Panc1 (cell line): ENCODE measurements around the gene CDH13.

Experiments
- SIN3A ChIP-seq: IDR thresholded peaks from 2 replicates; pipeline ENCODE4 v1.6.1; 2012; ENCODE audit warnings: low read depth, mild to moderate bottlenecking, low read length, moderate library complexity, borderline replicate concordance; ENCODE audit not compliant: insufficient read depth
- TF ChIP-seq, protein P1 (sequence below): fragments of 450-650 bp; IDR thresholded peaks from 2 replicates; pipeline ENCODE4 v1.5.1; 2017; ENCODE audit warnings: mild to moderate bottlenecking
- TF ChIP-seq, protein P2 (sequence below), 2 experiments: IDR thresholded peaks; 2 replicates each; pipeline ENCODE4 v1.6.1; 2011 to 2012; ENCODE audit warnings: low read depth in 2 of 2, control low read depth in 1 of 2, low read length in 1 of 2, mild to moderate bottlenecking in 1 of 2, moderate library complexity in 1 of 2; ENCODE audit not compliant: insufficient read depth in 1 of 2

DNA sequence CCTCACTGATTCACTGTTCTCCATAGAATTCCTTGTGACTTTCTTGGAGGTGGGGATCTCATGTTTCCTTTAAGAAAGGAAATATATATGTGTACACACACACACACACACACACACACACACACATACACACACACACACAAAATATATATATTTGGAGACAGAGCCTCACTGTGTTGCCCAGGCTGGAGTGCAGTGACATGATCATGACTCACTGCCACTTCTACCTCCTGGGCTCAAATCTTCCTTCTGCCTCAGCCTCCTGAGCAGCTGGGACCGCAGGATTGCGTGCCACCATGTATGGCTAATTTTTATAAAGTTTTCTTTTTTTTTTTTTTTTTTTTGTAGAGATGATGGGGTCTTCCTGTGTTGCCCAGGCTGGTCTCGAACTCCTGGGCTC, 45.9 kb downstream of the CDH13 start:
- no peak for TF ChIP-seq SIN3A
- TF ChIP-seq, protein P1, sequence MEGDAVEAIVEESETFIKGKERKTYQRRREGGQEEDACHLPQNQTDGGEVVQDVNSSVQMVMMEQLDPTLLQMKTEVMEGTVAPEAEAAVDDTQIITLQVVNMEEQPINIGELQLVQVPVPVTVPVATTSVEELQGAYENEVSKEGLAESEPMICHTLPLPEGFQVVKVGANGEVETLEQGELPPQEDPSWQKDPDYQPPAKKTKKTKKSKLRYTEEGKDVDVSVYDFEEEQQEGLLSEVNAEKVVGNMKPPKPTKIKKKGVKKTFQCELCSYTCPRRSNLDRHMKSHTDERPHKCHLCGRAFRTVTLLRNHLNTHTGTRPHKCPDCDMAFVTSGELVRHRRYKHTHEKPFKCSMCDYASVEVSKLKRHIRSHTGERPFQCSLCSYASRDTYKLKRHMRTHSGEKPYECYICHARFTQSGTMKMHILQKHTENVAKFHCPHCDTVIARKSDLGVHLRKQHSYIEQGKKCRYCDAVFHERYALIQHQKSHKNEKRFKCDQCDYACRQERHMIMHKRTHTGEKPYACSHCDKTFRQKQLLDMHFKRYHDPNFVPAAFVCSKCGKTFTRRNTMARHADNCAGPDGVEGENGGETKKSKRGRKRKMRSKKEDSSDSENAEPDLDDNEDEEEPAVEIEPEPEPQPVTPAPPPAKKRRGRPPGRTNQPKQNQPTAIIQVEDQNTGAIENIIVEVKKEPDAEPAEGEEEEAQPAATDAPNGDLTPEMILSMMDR, result no peak
- TF ChIP-seq, protein P2, sequence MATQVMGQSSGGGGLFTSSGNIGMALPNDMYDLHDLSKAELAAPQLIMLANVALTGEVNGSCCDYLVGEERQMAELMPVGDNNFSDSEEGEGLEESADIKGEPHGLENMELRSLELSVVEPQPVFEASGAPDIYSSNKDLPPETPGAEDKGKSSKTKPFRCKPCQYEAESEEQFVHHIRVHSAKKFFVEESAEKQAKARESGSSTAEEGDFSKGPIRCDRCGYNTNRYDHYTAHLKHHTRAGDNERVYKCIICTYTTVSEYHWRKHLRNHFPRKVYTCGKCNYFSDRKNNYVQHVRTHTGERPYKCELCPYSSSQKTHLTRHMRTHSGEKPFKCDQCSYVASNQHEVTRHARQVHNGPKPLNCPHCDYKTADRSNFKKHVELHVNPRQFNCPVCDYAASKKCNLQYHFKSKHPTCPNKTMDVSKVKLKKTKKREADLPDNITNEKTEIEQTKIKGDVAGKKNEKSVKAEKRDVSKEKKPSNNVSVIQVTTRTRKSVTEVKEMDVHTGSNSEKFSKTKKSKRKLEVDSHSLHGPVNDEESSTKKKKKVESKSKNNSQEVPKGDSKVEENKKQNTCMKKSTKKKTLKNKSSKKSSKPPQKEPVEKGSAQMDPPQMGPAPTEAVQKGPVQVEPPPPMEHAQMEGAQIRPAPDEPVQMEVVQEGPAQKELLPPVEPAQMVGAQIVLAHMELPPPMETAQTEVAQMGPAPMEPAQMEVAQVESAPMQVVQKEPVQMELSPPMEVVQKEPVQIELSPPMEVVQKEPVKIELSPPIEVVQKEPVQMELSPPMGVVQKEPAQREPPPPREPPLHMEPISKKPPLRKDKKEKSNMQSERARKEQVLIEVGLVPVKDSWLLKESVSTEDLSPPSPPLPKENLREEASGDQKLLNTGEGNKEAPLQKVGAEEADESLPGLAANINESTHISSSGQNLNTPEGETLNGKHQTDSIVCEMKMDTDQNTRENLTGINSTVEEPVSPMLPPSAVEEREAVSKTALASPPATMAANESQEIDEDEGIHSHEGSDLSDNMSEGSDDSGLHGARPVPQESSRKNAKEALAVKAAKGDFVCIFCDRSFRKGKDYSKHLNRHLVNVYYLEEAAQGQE (IDR thresholded peaks at IDR 0.05; ENCODE audit: insufficient read depth in 1 of 2, low read depth in 2 of 2, low read length in 1 of 2), result no peak
